Fibroblast of the aortic adventitia (primary cell): ENCODE data around the gene KRT79. TPM values are rescaled to one million over a fixed set of nuclear protein-coding genes. Genes with fewer than 3 reads are reported as not detected.

Experiments
- DNase-seq: peaks from one replicate; pipeline ENCODE4 v3.0.0-alpha.2; 2010; ENCODE audit warnings: low read depth
- H3K4me3 ChIP-seq: 2 replicates; pipeline ENCODE4 v1.5.1; 2011; ENCODE audit warnings: low read depth, mild to moderate bottlenecking, control low read depth, low read length, moderate library complexity
- CTCF ChIP-seq: IDR thresholded peaks from 2 replicates; pipeline ENCODE4 v1.5.1; 2011; ENCODE audit warnings: mild to moderate bottlenecking, low read length, control low read depth, inconsistent platforms; ENCODE audit not compliant: insufficient read depth
- total RNA-seq: library from RNA; depleted of rRNA; stranded (reverse); fragments of >200 nt; gene quantifications from 2 replicates; pipeline ENCODE4 v1.2.3, GENCODE V29; 2012; ENCODE audit warnings: low replicate concordance

The KRT79 gene
- total RNA-seq, 1 donor = not detected

GRCh38 chr12:52848661-52849255 lies 14.6 kb upstream of the KRT79 start, which contains the start of gene KRT78:
Gene KRT78, minus strand, starts transcription at chr12:52848994. Its CDS starts 64 bp downstream, at chr12:52848930.
- no peak for DNase-seq
- TF ChIP-seq CTCF = no peak
- H3K4me3 ChIP-seq = no peak within 1 kb of the TSS

- no peak for TF ChIP-seq CTCF
- DNase-seq = peak; percentile 22
- H3K4me3 ChIP-seq = no peak overlapping the region
Observed at GRCh38 chr12:52847335-52848102, 13.4 kb upstream of the KRT79 start.

GRCh38 chr12:52846356-52846970 lies 12.4 kb upstream of the KRT79 start:
- no peak overlapping the region for H3K4me3 ChIP-seq
- no peak for DNase-seq
- TF ChIP-seq CTCF = no peak

- no peak for TF ChIP-seq CTCF
- DNase-seq = no peak
- no peak overlapping the region for H3K4me3 ChIP-seq
Observed at GRCh38 chr12:52845946-52846345, 11.8 kb upstream of the KRT79 start.

DNA sequence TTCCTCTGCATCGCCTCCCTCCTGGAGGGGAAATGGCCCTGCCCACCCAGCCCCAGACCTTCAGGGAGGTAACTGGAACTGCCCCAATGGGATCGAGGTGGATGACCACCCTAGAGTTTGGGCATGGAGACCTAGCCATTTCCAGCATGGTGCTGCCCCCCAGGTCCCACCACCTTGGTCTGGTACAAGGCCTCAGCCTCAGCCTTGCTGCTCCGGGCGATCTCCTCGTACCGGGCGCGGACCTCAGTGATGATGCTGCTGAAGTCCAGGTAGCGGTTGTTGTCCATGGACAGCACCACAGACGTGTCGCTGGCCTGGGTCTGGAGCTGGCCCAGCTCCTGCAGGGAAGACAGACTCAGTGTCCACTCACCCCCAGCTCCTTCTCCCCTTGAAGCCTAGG lies 10.3 kb upstream of the KRT79 start:
- DNase-seq = no peak
- TF ChIP-seq CTCF = no peak

DNA sequence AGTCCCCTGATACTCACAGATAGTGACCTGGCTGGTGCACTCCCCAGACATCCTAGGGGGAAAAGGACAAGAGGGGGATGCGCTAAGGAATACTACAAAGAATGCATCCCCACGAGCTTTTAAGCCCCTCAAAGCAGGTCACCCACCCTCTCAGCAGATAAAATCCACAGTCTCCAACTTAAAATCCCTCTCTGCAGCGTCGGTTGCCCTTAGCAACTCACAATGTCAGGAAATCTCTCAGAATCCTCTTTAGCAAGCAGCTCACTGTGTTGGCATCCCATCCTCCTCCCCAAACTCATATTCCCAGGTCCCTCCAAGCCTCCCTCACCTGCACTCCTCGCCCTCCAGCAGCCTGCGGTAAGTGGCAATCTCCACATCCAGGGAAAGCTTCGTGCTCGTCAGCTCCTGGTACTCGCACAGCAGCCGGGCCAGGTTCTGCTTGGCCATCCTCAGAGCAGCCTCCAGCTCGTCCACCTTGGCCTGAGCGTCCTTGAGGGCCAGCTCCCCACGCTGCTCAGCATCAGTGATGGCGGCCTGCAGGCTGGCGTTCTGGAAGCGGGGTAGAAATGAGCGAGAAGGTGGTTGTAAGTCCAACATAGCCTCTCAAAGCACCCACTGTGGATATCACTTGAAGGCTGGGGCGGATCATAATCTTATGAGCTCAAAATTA lies 5.5 kb upstream of the KRT79 start:
- no peak for DNase-seq
- no peak for TF ChIP-seq CTCF
- H3K4me3 ChIP-seq = no peak overlapping the region

More for the DNA sequence above, 10.3 kb upstream of the KRT79 start:
- no peak overlapping the region for H3K4me3 ChIP-seq
